GM21717 (cell line): ENCODE results near the gene TNXB.

Experiments used
- ATAC-seq: cut with Tn5 transposase; IDR thresholded peaks from one replicate; pipeline ENCODE4 v1.9.1; 2021; ENCODE audit warnings: mild to moderate bottlenecking, moderate library complexity; ENCODE audit not compliant: unreplicated experiment

TNXB gene

DNA sequence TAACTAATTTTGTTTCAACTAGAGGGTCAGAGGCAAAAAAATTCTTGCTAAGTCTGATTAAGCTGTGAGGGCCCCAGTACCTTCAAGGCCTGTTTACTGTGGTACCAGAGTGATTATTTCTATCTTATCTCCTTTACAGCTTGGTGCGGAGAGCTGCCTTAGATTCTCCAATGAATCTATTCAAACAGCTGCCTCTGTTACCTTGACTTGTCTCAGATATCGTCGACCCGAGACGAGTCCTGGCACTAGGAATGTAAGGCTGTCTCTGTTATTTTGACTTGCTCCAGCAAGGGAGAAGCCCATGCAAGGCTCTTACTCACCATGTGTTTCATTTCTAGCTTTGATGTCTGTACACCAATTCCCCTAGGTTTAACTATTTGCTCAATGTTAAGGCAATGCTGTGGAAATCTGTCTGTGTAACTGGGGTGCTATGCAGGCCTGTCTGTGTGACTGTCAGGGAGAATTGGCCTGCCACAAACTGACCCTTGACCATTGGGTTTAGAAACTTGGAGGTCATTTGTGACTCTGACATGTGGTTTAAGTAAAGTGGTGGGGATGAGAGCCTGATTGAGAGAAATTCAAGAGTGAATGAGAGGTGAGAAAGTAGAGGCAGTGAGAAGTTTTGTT is 31.4 kb upstream of the TNXB start:
- no peak for ATAC-seq

DNA sequence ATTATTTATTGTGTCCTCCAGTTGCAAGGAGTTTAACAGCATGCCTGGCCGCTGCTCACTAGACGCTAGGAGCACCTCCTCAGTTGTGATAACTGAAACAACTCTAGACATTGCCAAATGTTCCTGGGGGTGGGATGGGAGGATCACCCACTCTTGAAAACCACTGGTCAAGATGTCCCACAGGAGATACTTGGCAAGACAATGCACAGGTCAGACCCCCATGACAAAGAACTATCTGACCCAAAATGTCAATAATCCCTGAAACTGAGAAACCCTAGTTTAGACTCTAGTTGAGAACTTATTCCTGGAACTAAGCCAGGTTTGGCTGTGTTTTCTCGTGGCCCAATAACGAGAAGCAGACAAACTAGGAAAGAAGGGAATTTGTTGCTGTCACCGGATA is 30.5 kb upstream of the TNXB start:
- ATAC-seq, result no peak

DNA sequence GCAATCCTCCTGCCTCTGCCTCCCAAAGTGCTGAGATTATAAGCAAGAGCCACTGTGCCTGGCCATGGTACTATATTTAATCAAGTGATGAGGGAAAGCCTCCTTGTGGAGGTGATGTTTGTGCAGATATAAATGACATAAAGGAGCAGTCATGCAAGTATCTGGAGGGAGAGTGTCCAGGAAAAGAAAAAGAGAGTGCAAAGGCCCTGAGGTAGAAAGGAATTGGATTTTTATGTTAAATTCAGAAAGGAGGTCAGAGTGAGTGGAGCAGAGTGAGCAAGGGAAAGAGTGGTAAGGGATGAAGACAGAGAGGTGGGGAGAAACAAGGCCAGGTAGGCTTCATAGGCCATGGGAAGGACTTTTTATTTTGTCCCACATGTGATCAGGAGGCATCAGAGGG is 28.3 kb upstream of the TNXB start:
- ATAC-seq, result no peak

DNA sequence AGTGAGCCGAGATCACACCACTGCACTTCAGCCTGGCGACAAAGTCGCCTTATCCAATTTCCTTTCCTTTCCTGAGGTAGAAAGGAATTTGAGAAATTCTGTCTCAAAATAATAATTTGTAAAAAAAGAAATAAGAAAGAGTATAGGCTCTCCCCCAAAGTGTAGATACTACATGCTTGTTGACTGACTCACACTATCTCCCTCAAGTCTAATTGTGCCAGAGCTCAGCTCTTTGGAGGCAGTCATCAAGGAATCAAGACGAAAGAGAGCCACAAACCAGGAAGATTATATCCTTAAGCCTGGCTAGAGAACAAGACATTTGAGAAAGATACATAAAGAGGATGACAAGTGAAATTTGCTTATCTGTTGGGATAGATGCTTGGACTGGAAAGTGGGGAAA is 24.6 kb upstream of the TNXB start:
- no peak for ATAC-seq

DNA sequence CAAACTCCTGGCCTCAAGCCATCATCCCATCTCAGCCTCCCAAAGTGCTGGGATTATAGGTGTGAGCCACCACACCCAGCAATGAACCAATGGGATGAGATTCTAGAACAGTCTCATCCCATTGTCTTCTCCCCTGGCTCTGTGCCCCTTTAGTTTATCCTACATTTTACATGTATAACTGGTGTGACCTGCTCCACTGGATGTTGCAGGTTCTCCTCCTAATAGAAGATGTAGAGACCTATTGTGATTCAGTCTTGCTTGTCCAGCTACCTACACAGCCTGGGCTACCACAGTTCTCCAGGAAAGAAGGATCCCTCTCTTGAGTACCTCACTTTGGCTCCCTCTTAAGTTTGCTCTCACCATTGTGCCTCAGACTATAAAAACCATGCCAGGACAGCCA is 23.0 kb upstream of the TNXB start:
- ATAC-seq, result no peak

DNA sequence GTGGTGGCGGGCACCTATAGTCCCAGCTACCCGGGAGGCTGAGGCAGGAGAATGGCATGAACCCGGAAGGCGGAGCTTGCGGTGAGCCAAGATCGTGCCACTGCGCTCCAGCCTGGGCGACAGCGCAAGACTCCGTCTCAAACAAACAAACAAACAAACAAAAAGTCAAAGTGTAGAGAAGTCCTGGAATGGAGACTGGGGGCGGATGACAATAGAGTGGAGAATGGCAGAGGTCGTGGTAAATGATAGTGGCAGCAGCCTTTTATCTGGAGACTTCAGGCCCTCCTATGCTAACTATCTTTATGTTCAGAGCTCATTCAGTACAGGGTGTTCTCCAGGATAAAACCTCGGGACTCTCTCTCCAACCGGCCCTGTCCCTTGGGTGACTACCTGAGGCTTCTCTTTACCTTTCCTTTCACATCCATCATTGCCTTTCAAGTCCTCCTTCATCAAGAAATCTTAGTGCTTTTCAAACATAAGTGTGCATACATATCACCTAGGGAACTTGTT is 22.4 kb upstream of the TNXB start:
- ATAC-seq, result no peak

DNA sequence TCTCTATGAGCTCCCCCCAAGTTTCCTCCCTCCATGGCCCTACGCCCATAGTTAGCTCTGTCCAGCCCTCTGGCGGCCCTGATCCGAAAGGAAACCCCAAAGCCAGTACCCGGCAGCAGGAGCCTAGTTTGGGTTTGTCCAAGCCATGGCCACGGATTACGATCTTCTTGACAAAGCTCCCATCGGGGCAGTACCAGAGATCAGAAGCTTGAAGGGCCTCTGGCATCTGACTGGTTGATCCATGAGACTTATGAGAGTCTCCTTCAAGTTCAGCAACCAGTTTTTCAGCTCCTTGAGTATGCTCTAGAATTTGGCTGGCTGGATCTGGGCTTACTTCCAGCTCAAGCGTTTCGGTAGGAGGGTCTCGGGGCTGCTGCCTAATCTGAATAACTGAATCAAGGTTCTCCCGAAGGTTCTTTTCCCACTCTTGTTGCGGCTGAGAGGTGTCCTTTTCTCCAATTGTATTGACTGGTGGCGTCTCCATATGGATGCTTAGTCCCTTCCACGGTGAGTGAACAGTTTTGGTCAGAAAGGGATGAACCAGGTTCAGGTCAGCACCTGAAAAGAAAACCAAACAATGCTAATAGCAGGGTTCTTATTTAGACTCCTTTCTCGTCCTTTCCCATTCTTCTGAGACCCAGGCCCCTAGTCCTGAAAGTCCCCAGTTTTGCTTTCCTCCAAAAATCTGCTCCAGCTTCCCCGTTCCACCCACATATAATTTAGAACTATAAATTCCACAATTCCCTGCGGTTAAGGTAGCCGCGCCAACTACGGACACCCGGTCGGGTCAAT is 20.4 kb upstream of the TNXB start:
- no peak for ATAC-seq

DNA sequence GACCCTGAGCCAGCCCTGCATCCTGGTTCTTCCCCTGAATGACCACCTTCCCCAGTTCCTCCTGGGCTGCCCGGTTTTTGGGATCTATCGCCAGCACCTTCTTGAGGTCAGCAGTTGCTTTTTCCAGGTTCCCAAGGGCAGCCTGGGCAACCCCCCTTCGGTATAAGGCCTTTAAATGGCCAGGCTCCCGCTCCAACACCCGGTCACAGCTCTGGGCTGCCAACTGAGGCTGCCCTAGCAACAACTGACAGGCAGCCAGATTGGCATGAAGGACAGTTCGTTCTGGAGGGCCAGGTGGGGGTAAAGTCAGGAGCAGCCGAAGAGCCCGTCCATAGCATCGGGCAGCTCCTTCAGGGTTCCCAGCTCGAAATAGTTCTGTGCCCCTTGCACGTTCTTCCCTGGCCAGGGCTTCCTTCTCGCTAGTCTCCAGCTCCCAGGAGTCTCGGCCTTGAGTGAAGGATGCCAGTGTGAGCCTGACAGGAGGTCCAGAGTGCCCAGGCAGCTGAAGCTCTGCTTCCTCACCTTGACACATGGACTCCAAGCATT is 19.7 kb upstream of the TNXB start:
- ATAC-seq, result no peak

DNA sequence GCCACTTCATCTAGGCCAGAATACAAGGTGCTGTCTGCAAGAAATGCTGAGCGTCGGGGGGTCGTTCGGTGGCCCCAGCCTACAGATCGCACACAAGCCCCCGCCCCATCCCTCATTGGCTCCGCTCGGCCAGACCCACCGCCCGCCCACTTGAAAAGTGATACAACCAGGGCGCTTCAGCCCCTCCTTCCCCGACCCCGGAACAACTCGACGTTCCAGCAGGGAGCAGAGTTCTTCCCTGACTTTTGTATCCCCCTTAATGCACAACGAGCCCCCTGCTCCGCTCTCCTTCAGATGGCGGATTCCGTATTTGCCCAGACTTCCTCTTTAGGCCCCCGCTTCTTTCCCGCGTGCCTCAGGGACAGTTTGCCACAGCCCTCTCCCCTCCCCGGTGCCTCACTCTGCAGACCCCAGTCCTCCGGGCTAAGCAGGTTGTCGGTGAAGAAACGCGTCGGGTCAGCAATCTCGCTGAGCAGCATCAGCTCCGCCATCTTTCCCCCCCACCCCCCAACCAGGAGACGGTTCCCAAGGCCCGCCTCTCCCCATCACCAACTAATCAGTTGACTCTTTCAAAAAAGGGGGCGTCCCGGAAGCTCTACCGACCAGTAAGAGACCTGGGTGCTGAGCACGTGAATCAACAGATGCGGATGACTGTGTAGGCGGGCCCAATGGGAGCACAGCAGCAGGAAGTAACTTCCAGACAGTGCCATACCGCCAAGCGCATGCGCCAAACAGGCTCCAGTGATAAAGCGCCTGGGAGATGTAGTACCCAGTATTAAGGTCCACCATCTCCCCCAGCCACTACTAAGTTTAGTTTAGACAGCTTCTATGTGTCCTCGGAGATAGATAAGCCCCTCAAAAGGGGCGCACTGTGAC is 18.8 kb upstream of the TNXB start, which contains the start of gene ATF6B:
Gene ATF6B, minus strand, starts transcription at position 530 of the 876 bp plus-strand sequence. Its CDS starts 39 bp downstream, at position 491.
- peak; percentile 82 for ATAC-seq

DNA sequence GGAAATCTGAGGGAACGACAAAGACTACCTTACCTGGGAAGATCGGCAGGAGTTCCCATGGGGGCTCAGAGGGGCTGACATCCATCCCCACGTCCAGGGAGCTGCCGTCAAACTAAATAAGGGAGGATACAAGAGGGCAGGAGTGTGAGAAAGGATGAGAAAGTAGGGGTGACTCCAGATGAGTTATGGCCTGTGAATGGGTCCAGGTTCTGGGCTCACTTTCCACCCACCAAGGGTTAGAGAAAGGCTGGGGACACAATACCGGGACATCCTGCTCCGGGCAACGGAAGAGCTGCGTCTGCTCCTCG is 18.2 kb upstream of the TNXB start:
- no peak for ATAC-seq

DNA sequence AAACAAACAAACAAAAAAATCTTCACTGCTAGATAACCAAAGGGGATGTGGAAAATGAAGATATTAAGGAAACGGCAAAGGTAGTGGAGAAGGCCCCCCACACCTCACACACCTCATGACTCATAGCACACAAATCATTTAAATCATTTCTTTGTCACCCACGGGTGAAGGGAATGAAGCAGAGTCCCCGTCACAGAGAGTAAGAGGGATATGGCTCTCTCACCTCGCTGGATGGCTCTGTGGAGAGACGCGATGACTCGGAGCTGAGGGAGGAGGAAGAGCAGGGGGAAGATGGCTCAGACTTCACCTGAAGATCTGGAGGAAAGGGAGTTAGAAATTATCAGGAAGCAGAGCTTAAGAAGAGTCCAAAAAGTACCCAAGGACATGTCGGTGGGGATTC is 17.7 kb upstream of the TNXB start:
- ATAC-seq, result no peak

DNA sequence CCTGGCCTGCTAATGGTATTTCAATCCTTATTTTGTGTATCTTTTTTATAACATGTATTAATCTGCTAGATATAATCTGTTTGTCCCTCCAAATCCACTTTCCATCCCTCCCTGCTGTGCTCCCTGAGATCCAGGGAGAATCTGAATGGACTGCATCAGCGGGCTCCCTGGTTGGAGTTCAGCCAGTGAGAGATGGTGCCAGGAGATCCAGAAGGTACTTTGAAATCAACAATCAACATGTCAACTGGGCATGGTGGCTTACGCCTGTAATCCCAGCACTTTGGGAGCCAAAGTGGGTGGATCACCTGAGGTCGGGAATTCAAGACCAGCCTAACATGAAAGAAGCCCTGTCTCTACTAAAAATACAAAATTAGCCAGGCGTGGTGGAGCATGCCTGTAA is 14.5 kb upstream of the TNXB start:
- no peak for ATAC-seq

DNA sequence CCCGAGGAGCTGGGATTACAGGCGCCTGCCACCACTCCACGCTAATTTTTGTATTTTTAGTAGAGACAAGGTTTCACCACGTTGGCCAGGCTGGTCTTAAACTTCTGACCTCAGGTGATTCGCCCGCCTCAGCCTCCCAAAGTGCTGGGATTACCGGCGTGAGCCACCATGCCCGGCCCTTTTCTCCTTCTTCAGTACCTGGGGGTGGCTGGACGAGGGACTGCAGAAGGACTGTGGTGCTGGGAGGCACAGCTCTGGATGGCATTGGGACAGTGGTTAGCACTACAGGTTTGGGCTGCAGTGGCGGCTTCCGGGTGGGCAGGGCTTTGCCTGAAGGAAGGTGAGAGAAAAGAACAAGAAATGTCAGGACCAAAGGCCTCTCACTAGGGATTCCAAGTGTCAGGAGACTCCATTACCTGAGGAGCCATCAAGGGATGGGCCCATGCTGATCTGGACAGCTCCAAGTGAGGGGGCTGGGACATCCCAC is 11.5 kb upstream of the TNXB start:
- no peak for ATAC-seq

DNA sequence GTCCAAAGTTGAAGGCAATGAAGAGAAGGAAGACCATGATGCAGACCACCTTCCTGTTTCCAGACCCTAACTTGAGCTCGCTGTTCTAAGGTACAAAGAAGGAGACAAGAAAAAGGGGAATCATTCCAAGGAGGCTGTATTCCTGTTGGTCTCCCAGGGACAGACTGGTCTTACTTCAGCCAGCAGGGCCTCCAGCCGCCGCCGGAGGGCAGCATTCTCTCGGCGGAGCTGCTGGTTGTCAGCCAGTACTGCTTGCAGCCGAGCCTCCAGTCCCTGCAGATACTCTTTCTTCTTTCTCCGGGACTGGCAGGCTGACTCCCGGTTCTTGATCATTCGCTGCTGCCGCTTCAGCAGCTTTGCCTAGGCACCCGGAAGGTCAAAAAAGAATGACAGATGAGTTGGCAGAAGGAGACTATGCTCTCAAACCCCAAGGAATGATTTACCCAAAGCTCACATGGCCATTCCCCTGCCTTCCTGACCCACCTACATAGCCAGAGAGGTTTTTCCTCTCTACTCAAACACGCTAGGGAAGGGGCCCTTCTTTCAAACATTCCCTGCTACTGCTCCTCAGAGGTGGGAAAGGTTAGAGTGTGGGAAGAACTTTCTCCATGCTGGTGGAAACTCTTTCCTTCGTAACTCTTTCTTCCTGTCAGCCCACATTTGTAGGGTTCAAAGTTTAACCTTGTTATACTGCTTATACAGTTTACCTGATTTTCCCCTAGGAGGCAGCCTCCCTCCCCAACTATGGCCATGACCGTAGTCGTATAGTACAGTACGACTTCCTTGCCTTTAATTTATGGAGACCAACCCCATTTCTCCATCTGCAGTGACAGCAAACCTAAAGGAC is 9.9 kb upstream of the TNXB start:
- ATAC-seq, result no peak

DNA sequence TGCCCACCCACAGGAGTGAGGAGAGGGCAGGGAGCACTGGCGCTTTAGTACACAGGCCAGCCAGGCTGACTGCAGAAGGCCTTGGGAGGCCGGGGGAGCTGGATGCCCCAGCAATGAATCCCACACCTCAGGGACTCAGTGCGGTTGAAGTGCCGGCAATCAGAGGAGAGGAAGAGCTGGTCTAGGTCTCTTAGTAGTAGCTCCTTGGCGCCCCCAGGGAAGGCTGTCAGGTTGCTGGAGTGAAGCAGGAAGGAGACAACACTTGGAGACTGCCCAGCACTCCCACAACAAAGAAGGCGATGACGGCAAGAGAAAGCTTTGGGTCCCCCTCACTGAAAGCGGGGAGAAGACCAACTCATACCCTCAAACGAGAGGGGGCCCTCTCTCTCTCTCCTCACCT is 8.3 kb upstream of the TNXB start:
- ATAC-seq, result no peak

DNA sequence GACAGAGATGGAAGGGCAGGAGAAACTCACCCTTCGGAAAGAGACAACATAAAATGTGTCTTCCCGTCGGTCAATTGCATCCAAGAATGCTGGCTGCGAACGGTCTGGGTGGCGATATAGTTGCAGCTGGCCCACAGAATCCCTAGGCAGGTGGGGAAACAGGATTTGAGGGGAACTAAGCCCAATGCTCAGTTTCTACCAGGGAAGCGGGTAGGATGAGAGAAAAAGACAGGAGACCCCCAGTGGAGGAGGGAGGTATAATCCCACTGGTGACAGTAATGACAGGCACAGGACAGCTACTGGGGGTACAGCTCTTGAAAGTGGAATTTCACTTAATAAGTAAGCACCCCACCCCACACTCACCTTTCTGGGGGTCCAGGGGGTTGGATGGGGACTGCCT is 7.5 kb upstream of the TNXB start:
- ATAC-seq, result no peak

DNA sequence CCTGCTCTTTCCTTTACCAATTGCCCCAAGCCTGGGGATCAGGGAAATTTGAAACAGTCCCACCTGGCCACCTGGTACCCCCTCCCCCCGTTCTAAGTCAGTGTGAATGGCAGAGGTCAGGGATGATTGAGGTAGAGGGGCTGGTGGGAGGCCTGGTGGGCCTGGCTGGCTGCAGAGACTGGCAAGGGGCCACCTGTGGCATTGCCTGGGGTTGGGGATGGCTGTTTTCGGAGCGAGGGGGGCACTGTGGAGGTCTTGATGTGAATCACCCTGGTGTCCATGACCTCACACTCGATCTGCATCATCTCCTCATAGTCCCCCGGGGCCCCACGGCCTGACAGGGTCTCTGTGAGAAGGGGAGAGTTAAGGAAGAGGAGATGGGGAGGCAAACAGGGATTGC is 6.5 kb upstream of the TNXB start:
- no peak for ATAC-seq

DNA sequence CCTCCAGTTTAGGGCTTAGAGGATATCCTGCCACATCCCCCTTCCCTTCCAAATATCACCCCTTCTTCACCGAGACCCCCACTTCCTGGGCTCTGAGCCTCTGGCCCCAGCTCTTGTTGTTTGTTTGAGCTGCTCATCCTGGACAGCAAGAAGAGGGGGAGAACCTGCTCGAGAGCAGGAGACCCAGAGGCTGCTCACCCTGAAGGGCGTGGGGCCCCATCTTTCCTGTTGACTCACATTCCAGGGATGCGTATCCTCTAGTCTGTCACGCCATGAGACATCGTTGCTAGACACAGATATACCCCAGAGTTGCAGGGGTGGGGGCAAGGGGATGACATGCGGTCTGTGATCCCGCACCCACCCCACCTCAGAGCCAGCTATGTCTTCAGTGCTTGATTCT is 5.7 kb upstream of the TNXB start:
- ATAC-seq, result no peak

DNA sequence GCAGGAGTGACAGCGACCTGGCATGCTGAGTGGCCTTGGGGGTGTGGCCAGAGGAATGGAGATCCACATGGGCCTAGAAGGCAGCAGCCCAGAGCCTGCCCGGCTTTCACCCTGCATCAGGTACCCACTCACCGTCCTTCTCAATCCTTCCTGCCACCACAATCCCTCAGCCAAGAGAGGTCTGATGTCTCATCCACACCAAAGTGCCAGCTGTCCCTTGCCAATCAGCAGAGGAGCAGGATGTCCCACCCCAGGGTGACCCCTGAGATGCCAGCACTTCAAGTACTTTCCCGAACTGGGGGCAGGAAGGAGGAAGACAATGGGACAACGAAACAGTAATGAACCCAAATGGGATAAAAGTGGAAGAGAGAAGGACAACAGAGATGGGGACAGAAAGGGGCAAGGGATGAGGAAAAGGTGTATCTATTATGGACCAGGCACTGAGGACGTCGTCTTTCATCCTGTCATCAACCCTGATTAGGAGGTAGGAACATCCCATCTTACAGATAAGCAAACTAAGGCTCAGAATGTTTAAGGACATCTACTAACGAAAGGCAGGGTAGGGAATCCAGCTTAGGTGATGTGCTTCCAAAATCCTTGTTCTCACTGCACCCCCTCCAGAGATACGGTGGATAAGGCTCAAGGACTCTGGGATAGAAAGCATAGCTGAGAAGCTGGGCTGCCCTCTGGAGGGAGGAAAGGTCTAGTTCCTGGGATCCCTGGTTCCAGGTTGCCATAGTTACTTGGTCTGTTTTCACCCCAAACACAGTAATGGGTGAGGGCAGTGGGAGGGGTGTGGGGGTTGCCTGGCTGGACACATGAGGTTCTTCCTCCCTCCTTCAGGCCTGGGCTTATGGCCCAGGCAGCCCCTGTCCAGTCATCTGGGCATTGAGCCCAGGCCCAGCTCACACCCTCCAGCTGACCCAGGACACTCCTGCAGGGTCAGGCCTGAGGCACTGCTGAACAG is 4.5 kb upstream of the TNXB start:
- ATAC-seq, result no peak
